Body of pancreas (tissue), 4 donors: Measurements from ENCODE around the gene IL21R.

ENCODE experiments used
- CTCF ChIP-seq, 7 experiments: fragments of 450-650 bp in 4 of 7; fragments of 200-600 bp in 3 of 7; sonication (generic) in 3 of 7; IDR thresholded peaks; one replicate each; pipeline ENCODE4 v1.5.1; 2016 to 2019; ENCODE audit warnings: antibody characterized with exemption in 7 of 7
- POLR2A ChIP-seq, 3 donors: fragments of 450-650 bp; IDR thresholded peaks; one replicate each; pipeline ENCODE4 v1.6.1; 2016; ENCODE audit warnings: antibody characterized with exemption in 3 of 3, mild to moderate bottlenecking in 2 of 3

- TF ChIP-seq CTCF (IDR thresholded peaks at IDR 0.05) (no peak), POLR2A (IDR thresholded peaks at IDR 0.05) (no peak)
Observed at GRCh38 chr16:27481282-27481934, 79.4 kb downstream of the IL21R start.
